GM13976 (cell line): ENCODE data around the gene CASP3.
"Not testable (repeated sequence)": the region's sequence is repeated elsewhere in the genome, so short reads cannot be mapped to it uniquely, and the experiment has no call there.

ENCODE experiments used
- DNase-seq: peaks from one replicate; pipeline ENCODE4 v3.0.0; 2012; ENCODE audit warnings: low spot score
- CTCF ChIP-seq: IDR thresholded peaks from 2 replicates; pipeline ENCODE4 v1.5.1; 2012; ENCODE audit warnings: borderline replicate concordance, mild to moderate bottlenecking; ENCODE audit not compliant: insufficient read depth; ENCODE audit errors: extremely low read depth, missing control alignments, control extremely low read depth
- in situ Hi-C: fragments of 300-500 bp; cut with MboI; formaldehyde crosslinking; loops from one replicate; pipeline ENCODE4 v1.12.0; 2022; ENCODE audit warnings: low sequenced_read_pairs, mixed read lengths, inconsistent platforms; ENCODE audit not compliant: unreplicated experiment

The CASP3 gene

GRCh38 chr4:184666670-184667069 lies 17.4 kb upstream of the CASP3 start:
- in situ Hi-C loops, result no loop called here
- DNase-seq, result no peak
- no peak for TF ChIP-seq CTCF

GRCh38 chr4:184664445-184665210 lies 15.4 kb upstream of the CASP3 start:
- in situ Hi-C loops, result no loop called here
- no peak for DNase-seq
- no peak for TF ChIP-seq CTCF

- in situ Hi-C loops, result no loop called here
- TF ChIP-seq CTCF, result no peak
- no peak for DNase-seq
These were observed 13.0 kb upstream of the CASP3 start for GRCh38 chr4:184662236-184662635.

GRCh38 chr4:184660978-184661377 lies 11.7 kb upstream of the CASP3 start:
- in situ Hi-C loops, result no loop called here
- TF ChIP-seq CTCF, result no peak
- DNase-seq, result no peak

- DNase-seq, in situ Hi-C loops: not testable (repeated sequence)
These were observed 8.6 kb upstream of the CASP3 start for GRCh38 chr4:184657820-184658219.

GRCh38 chr4:184657144-184657543 lies 7.9 kb upstream of the CASP3 start:
- in situ Hi-C loops, result no loop called here
- TF ChIP-seq CTCF, result no peak
- DNase-seq, result no peak

- TF ChIP-seq CTCF, result no peak
- in situ Hi-C loops, result no loop called here
- DNase-seq, result no peak
These were observed 6.9 kb upstream of the CASP3 start for GRCh38 chr4:184655889-184656869.
